ENCODE measurements around the gene FBXL16. TPM values are rescaled to one million over a fixed set of nuclear protein-coding genes. Genes with fewer than 3 reads are reported as not detected.

Gene FBXL16
- total RNA-seq, 4 donors from 2014 or later, result 0.48 to 0.75 (median 0.56) TPM; not detected in 1

DNA sequence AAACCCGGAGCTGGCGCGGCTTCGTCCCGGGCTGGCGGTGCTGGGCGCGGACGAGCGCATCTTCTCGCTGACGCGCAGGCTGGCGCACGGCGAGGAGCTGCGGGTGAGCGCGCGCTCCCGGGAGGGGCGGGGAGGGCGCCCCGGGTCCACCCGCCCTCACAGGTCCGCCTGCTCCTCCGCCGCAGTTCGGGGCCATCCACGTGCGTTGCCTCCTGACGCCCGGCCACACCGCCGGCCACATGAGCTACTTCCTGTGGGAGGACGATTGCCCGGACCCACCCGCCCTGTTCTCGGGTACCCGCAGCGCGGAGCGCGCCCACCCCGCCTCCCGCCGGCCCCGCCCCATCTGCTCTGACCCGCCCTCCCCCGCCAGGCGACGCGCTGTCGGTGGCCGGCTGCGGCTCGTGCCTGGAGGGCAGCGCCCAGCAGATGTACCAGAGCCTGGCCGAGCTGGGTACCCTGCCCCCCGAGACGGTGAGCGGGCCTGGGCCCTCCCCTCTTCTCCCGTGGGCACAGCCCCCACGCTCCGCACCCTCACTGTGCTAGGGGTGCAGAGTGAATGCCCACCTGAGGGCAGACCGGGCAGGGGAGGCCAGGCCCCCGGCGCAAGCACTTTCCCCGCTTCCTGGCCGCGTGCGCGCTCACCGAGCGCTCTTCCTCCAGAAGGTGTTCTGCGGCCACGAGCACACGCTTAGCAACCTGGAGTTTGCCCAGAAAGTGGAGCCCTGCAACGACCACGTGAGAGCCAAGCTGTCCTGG lies 22.7 kb upstream of the FBXL16 start:
- no peak for TF ChIP-seq CTCF (IDR thresholded peaks at IDR 0.05)
- peak; percentile 39 for ATAC-seq (ENCODE audit: low FRiP score)
- no peak for DNase-seq (ENCODE audit: low spot score)

DNA sequence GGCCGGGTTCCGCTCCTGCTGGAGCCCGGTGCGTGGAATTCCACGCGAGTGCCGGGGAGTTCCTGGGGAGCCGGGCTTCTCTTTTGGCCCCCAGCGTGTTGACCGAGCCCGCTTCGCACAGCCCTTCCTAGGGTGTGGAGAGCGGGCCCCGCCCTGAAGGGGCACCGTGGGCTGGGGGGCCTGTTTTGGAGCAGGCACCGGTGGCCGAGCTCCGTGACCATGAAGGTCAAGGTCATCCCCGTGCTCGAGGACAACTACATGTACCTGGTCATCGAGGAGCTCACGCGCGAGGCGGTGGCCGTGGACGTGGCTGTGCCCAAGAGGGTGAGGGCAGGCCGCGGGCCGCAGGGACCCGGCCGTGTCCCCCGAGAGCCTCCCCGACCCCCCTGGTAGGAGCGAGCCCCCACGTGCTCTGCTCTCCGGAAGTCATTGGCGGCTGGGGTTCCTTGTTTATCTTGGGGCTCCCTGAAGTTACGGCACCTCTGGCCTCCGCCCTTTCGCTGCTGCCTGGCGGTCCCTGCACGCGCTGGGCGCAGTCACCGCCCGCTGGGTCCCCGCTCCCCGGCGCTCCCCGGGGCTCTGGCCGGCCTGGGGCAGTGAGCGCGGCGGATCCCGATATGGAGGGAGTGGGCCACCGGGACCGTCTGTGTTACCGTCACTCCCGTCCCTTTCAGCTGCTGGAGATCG lies 21.8 kb upstream of the FBXL16 start:
- no peak for TF ChIP-seq CTCF (IDR thresholded peaks at IDR 0.05)
- DNase-seq (ENCODE audit: low spot score) (no peak), ATAC-seq (ENCODE audit: low FRiP score) (peak; percentile 0)

- ATAC-seq (ENCODE audit: low FRiP score) (peak; percentile 25), DNase-seq (ENCODE audit: low spot score) (no peak)
- no peak for TF ChIP-seq CTCF (IDR thresholded peaks at IDR 0.05)
Measured at GRCh38 chr16:726438-727290, 21.1 kb upstream of the FBXL16 start, which contains the start of the genes CCDC78 and HAGHL. TSS of gene CCDC78 (minus strand) at chr16:726443. CDS start at chr16:726367, 76 bp downstream. TSS of gene HAGHL (plus strand) at chr16:727106. CDS start at chr16:727510, 404 bp downstream.

GRCh38 chr16:726188-726437 lies 20.5 kb upstream of the FBXL16 start:
- DNase-seq (ENCODE audit: low spot score) (no peak), ATAC-seq (ENCODE audit: low FRiP score) (no peak)
- TF ChIP-seq CTCF (IDR thresholded peaks at IDR 0.05), result no peak

DNA sequence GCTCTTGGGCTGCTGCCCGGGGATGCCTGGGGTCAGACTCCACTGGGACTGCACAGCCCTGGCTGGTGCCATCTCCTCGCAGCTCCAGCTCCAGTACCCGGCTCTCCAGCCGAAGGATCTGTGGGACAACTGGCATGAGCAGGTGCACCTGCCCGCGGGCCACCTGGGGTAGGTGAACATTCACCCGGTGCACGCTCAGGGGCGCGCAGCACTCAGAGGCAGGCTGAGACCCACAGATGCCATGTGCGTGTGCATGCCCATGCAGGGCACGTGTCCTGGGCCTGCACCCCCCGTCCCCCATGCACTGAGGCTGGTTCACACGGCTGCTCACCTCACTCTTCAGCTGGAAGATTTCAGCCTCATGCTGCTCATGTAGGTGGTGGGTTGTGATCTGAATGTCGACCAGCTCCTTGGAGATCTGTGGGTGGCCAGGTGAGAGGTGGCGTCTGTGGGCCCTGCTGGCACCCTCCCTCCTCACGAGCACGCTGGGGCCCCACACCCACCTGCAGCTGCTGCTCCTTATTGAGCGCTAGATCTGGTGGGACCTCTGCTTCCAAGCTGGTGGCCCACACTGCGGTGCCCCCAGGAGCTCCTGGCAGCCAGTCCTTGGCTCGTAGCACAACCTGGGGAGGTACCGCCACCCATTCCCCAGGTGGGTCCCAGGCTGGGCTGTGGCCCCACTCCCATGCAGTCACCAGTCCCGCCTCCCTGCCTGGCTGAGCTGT lies 20.0 kb upstream of the FBXL16 start:
- ATAC-seq (ENCODE audit: low FRiP score) (no peak), DNase-seq (ENCODE audit: low spot score) (no peak)

More for the DNA sequence above, 20.0 kb upstream of the FBXL16 start:
- TF ChIP-seq CTCF (IDR thresholded peaks at IDR 0.05), result no peak
